GM12878 (cell line): ENCODE measurements around the gene MUC5B.

Source experiments
- MYC ChIP-seq: IDR thresholded peaks from 2 replicates; pipeline ENCODE4 v1.6.1; 2011; ENCODE audit warnings: mild to moderate bottlenecking, low read length, moderate library complexity, inconsistent platforms; ENCODE audit not compliant: insufficient read depth, insufficient replicate concordance, insufficient read length, severe bottlenecking
- POLR2A ChIP-seq: IDR thresholded peaks from 2 replicates; pipeline ENCODE4 v1.6.1; 2011; ENCODE audit warnings: low read depth, mild to moderate bottlenecking, low read length
- SIN3A ChIP-seq: IDR thresholded peaks from 2 replicates; pipeline ENCODE4 v1.6.1; 2012; ENCODE audit warnings: low read depth, low read length, improper control_type of control experiment

GRCh38 chr11:1270476-1270875 is 47.6 kb downstream of the MUC5B start:
- TF ChIP-seq MYC, result no peak
- TF ChIP-seq SIN3A, result no peak
- no peak for TF ChIP-seq POLR2A
